GM18505 (cell line): ENCODE measurements around the gene PTPRN2.

Source experiments
- ATAC-seq: cut with Tn5 transposase; IDR thresholded peaks from one replicate; pipeline ENCODE4 v1.9.1; 2021; ENCODE audit not compliant: unreplicated experiment
- POLR2A ChIP-seq: IDR thresholded peaks from 4 replicates; pipeline ENCODE4 v1.6.1; 2011; ENCODE audit warnings: borderline replicate concordance; ENCODE audit not compliant: insufficient read depth, insufficient read length; ENCODE audit errors: extremely low read depth

Gene PTPRN2

DNA sequence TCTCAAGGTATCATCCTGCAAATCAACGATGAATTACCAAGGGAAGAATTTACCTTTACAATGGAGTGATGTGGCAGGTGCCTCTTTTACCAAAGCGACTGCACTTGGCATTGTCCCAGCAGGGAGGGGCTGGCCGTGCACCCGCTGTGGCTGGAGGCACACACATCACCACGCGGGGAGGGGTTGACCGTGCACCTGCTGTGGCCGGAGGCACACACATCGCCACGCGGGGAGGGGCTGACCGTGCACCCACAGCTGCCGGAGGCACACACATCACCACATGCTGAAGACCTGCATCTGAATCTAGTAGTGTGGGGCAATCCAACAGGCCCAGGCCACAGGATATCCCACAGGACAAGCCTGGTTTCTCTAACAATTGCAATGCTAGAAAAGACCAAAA, 757.3 kb downstream of the PTPRN2 start:
- TF ChIP-seq POLR2A, result no peak
- no peak for ATAC-seq

DNA sequence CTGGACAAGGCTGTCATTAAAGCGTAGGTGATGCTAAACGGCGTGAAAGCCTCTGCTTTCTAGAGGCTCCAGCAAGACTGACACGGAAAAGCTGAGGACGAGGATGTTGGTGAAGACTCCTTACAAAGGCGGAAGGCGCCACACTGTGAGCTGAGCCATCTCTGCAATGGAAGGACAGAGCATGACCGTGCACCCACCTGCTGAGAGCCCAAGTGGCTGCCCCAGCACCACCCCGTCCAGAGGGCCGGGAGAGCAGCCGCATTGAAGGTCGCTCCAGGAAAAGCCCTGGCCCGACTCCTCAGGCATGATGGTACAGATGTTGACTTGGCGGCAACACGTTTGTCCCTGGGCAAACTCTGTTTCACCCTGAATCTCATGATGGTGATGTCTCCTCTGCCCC, 758.1 kb downstream of the PTPRN2 start:
- ATAC-seq, result no peak
- TF ChIP-seq POLR2A, result no peak

DNA sequence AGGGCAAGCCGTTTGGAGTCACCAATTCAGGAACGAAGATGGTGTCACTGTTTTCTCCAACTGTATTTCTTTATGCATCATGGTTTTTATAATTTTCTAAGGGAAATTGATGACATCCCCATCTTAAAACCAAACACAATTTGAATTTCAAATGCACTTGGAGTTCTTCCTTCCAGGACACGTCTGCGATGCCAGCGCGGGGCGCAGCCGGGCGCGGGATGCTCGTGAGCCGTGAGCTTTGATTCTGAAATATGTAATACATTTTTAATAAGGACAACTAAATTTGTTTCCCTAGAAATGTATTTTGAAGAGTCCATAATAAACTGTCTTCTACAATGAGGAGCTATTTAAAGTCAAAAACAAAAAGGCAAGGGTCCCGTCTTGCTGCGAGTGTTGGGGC, 758.7 kb downstream of the PTPRN2 start:
- no peak for ATAC-seq

DNA sequence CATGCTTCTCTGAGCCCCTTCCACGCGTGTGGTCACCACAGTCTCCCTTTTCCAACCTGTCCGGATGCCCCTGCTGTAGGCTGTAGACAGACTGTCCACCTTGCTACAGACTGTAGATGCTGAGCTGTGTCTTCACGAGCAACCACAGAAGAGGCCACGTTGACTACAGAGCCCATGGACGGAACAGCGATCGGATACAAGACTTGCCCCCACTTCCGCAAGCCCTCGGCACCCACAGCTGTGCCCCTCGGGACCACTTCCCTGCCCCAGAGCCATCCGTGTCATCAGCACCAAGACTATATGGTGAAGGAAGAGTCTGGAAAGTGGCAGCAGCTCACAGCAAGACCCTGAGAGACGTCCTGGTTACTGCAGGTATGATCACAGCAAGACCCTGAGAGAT, 759.4 kb downstream of the PTPRN2 start:
- TF ChIP-seq POLR2A, result no peak
- no peak for ATAC-seq

More for the DNA sequence above, 758.7 kb downstream of the PTPRN2 start:
- no peak for TF ChIP-seq POLR2A

DNA sequence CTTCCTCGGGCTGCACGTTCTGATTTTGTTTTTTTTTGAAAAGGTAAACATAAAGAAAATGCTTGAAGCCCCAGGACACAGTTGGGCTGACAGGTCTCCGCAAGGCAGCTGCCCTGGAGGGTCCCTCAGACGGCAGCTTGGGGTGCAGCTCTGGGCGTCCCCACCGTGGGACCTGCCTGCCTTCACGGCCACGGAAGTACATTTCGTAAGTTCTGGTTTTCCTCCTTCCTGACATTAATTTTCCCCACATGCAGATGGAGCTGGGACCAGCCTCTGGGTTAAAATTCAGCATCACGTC, 759.8 kb downstream of the PTPRN2 start:
- no peak for ATAC-seq
- no peak for TF ChIP-seq POLR2A

DNA sequence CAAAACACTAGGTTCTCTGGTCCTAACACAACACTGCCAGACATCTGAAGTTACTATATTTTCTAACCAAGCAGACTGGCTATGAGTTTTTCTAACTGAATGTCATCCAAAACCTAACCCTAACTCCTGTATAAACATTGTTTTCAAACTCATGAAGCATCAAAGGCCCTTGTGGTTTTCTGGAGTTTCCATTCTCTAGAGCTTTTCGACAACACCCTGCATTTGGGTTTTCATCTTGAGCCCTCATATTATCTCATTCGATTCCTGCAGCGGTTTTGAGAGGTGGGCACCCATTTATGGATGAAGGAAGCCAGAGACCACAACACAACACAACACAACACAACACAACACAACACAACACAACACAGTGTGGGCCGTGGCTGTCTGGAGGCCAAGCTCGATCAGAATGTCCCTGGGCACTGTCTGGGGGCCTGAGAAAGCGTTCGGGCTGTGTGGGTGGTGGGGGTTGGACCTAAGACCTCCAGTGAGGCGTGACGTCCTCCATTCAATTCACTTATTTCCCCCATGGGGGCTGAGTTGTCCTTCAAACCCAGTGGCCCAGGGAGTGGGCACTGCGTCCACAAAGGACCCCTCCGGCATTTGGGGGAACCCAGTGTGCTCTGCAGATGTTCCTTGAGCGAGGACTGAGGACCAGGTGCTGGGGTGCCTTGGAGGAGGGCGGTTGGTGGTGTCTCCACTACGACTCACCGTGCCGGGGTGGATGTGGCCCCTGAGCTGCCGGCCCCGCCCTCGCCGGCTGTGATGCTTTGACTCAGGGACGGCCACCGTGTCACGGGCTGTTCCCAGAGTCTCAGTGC, 760.4 kb downstream of the PTPRN2 start:
- no peak for ATAC-seq
- TF ChIP-seq POLR2A, result no peak

DNA sequence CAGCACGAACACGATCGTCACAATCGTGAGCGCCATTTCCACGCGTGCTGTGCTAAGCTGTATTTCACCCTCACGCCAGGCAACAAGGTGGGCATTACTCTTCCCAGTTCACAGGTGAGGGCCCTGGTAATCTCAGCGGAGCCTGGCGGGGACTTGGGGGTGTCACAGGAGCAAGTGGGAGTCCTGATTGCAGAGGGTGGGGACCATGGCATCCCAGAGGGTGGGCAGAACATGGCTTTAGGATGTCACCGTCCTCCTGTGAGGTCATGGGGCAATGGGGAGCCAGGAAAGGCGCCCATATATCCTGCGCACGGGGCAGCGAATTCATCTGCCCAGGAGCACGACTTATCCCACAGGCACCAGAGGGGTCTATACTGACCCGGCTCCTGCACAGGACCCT, 761.1 kb downstream of the PTPRN2 start:
- TF ChIP-seq POLR2A, result no peak
- no peak for ATAC-seq

DNA sequence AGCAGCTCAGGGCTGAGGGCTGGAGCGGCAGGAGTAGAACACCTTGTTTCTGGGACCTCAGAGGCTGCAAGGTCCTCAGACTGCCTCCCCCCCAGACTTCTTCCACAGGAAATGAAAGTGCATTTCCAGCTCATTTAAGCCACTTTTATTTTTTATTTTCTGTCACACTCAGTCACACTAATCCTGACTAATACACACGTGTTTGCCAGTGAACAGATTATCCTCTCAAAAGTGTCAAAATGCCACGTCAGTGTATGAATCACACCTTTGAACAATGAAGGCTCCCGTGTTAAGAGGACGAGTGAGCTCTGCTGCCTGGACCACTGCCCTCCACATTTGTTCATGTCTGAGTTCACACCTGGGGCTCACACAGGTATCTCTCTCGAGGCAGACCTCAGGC, 762.3 kb downstream of the PTPRN2 start:
- no peak for ATAC-seq
- no peak for TF ChIP-seq POLR2A

DNA sequence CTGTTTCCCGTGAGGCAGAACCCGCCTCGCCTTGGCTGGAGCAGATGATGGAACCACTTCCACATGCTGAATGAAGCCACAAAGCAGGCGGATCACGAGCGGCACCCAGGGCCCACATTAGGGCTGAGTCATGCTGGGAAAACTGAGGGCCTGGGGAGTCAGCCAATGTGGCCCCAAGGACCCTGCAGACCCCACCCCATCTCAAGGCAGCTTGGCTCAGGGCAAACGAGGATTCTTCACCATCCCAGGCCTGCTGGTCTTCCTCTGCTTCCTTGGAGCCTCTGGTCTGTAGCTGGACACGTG, 762.9 kb downstream of the PTPRN2 start:
- TF ChIP-seq POLR2A, result no peak
- ATAC-seq, result no peak

DNA sequence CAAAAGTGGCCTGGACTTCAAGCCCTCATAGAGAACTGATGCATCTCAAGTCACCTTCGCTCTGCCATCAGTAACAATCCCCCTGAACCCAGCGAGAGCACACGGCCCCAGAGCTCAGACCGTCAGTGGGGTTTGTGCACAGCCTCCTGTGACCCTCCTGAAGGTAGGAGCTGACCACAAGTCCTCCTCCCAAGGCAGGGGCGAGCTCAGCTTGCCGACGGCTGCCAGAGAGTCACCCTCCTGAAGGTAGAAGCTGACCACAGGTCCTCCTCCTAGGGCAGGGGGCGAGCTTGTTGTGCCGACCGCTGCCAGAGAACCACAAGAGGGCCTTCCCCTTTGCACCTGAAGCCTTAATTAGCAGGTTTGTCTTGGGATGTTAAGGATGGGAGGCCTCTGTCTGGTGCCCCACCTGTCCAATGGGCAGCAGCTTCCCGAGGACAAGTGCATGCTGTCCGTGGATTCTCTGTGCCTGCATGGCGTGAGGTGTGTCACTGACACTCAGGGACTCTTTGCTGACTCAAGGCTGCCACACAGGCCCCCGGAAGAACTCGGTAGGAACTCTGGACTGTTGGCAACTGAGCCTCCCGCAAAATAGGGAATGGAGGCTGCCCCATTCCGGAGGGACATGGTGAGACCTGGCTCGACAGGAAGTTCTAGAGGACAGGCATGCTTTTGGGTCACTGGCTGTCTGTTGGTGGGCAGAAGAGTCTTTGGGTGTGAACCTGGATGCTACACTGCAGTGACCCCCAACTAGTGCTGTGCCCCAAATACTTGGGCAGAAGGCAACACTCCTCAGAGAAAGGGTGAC, 763.4 kb downstream of the PTPRN2 start:
- TF ChIP-seq POLR2A, result no peak
- ATAC-seq, result no peak

DNA sequence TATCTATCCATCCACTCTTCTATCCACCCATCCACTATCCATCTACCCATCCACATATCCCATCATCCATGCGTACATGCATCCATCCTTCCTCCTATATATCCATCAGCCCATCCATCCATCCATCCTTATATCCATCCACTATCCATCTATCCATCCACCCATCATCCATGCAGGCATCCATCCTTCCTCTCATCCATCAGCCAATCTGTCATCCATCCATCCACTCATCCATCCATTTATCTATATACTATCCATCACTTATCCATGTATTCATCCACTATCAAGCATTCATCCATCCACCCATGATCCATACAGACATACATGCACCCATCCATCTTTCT, 765.0 kb downstream of the PTPRN2 start:
- no peak for ATAC-seq
- no peak for TF ChIP-seq POLR2A

DNA sequence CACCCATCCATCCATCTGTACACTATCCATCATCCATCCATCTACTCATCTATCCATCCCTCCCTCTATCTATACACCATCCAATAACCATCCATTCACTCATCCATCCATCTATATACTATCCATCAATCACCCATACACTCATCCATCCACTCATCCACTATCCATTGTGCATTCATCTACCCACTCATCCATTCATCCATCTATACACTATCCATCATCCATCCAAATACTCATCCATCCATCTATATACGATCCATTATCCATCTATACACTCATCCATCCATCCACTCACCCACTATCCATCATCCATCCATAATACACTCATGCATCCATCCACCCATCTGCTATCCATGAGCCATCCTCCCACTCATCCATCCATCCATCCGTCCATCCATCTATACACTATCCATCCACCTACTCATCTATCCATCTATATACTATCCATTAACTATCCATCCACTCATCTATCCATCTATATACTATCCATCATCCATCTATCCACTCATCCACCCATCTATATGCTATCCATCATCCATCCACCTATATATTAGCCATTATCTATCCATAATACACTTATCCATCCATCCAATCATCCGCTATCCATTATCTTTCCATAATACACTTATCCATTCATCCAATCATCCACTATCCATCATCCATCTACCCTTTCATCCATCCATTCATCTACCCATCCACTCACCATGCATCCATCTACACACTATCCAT, 765.5 kb downstream of the PTPRN2 start:
- ATAC-seq, result no peak
- no peak for TF ChIP-seq POLR2A

DNA sequence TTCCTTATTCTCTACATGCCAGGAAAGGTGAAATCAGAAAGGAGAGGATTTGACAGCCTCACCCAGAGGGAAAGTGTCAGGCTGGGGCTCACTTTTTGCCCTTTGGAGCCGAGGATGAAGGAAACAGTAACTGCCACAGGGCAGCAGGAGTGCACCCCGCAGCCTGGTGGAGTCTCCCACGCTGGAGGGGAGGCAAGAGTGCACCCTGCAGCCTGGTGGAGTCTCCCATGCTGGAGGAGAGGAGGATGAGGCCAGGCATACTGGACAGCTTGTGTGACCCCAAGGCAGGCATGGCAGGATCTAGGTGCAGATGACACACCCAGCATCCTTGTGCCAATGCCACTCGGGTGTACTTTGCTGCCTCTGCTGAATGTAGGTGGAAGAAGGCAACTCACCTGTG, 766.8 kb downstream of the PTPRN2 start:
- ATAC-seq, result no peak
- no peak for TF ChIP-seq POLR2A

DNA sequence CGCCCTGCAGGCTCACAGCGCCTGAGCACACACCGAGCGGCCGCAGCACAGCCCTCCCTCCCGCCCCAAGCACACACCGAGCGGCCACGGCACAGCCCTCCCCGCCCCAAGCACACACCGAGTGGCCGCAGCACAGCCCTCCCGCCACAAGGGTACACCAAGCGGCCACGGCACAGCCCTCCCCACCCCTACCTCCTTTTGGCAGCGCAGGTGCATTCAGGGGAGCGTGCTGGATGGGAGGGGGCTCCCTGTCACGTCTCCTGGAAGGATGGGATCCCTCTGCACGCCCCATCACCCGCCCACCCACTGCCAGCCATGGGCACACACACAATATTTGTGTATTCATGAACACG, 768.2 kb downstream of the PTPRN2 start:
- no peak for ATAC-seq
- TF ChIP-seq POLR2A, result no peak
